SK-MEL-5 (cell line): ENCODE data around the gene EPN3. TPM values are rescaled to one million over a fixed set of nuclear protein-coding genes. Genes with fewer than 3 reads are reported as not detected.

Source experiments
- DNase-seq: peaks from one replicate; pipeline ENCODE4 v3.0.0-alpha.2; 2016; ENCODE audit warnings: low read depth, low spot score
- in situ Hi-C: cut with HindIII; loops from 2 replicates; pipeline ENCODE4 v1.10.0; 2016; ENCODE audit warnings: low sequenced_read_pairs, high pct_unique_total_duplicates, low pct_unique_long_range_greater_than_20kb
- polyA plus RNA-seq, 2 experiments: library from polyadenylated mRNA; depleted of rRNA; stranded (reverse); fragments of >200 nt; gene quantifications; 2 replicates each; pipeline ENCODE4 v1.2.3, GENCODE V29; 2015
- total RNA-seq: library from RNA; depleted of rRNA; stranded (reverse); fragments of >200 nt; shearing (Covaris generic); gene quantifications from 2 replicates; pipeline ENCODE4 v1.2.3, GENCODE V29; 2014; rRNA removed

EPN3 gene
- 0.03 TPM in 1 of 2 replicates, not detected in the other for total RNA-seq
- polyA plus RNA-seq (2015; cell fraction: cytosol; rRNA removed): not detected in 2 replicates
- not detected in 2 replicates for polyA plus RNA-seq (2015; cell fraction: nucleus; rRNA removed)

- DNase-seq: no peak
- in situ Hi-C loops: no loop called here
Observed at GRCh38 chr17:50532452-50533024, at the start of gene EPN3. EPN3 (plus strand) TSS chr17:50532735; CDS start chr17:50536557, 3,822 bp downstream.

GRCh38 chr17:50483266-50483665, 49.3 kb upstream of the EPN3 start:
- no peak for DNase-seq
- in situ Hi-C loops: no loop called here

GRCh38 chr17:50484386-50485155, 48.0 kb upstream of the EPN3 start:
- in situ Hi-C loops: no loop called here
- DNase-seq: no peak

- no peak for DNase-seq
- in situ Hi-C loops: no loop called here
Observed at GRCh38 chr17:50487213-50488096, 45.1 kb upstream of the EPN3 start.

GRCh38 chr17:50488880-50489279, 43.7 kb upstream of the EPN3 start:
- in situ Hi-C loops: no loop called here

GRCh38 chr17:50491505-50491904, 41.0 kb upstream of the EPN3 start:
- DNase-seq: no peak
- in situ Hi-C loops: no loop called here

More at GRCh38 chr17:50488880-50489279, 43.7 kb upstream of the EPN3 start:
- no peak for DNase-seq

- no peak for DNase-seq
- in situ Hi-C loops: no loop called here
Observed at GRCh38 chr17:50492214-50492613, 40.3 kb upstream of the EPN3 start.

- in situ Hi-C loops: no loop called here
- no peak for DNase-seq
Observed at GRCh38 chr17:50493744-50494143, 38.8 kb upstream of the EPN3 start.

GRCh38 chr17:50495217-50495823, 37.2 kb upstream of the EPN3 start:
- in situ Hi-C loops: no loop called here

GRCh38 chr17:50495918-50496317, 36.6 kb upstream of the EPN3 start:
- no peak for DNase-seq
- in situ Hi-C loops: no loop called here

More at GRCh38 chr17:50495217-50495823, 37.2 kb upstream of the EPN3 start:
- DNase-seq: no peak

- DNase-seq: no peak
- in situ Hi-C loops: no loop called here
Observed at GRCh38 chr17:50498021-50498874, 34.3 kb upstream of the EPN3 start.

- in situ Hi-C loops: no loop called here
Observed at GRCh38 chr17:50499270-50499669, 33.3 kb upstream of the EPN3 start.

GRCh38 chr17:50499721-50500120, 32.8 kb upstream of the EPN3 start:
- no peak for DNase-seq
- in situ Hi-C loops: no loop called here

More at GRCh38 chr17:50499270-50499669, 33.3 kb upstream of the EPN3 start:
- DNase-seq: no peak

GRCh38 chr17:50501054-50501453, 31.5 kb upstream of the EPN3 start:
- in situ Hi-C loops: no loop called here
- DNase-seq: peak; percentile 66

GRCh38 chr17:50502301-50502990, 30.1 kb upstream of the EPN3 start:
- in situ Hi-C loops: no loop called here

GRCh38 chr17:50505591-50506130, 26.9 kb upstream of the EPN3 start:
- DNase-seq: no peak
- in situ Hi-C loops: no loop called here

More at GRCh38 chr17:50502301-50502990, 30.1 kb upstream of the EPN3 start:
- no peak for DNase-seq
